ENCODE results near the gene C21orf91.

- no peak for TF ChIP-seq CTCF (IDR thresholded peaks at IDR 0.05)
- no peak for TF ChIP-seq POLR2A (IDR thresholded peaks at IDR 0.05)
Measured at GRCh38 chr21:17781524-17781923, 37.6 kb downstream of the C21orf91 start.

Measured in right lobe of liver (tissue), 4 donors.